GF-D8 (cell line): ENCODE data around the gene LTBP1.

Experiments
- DNase-seq: peaks from one replicate; lab custom pipeline; 2025; lab: John Stamatoyannopoulos, UW

LTBP1 gene

GRCh38 chr2:33272001-33272400, 325.2 kb downstream of the LTBP1 start:
- DNase-seq, result no peak

DNA sequence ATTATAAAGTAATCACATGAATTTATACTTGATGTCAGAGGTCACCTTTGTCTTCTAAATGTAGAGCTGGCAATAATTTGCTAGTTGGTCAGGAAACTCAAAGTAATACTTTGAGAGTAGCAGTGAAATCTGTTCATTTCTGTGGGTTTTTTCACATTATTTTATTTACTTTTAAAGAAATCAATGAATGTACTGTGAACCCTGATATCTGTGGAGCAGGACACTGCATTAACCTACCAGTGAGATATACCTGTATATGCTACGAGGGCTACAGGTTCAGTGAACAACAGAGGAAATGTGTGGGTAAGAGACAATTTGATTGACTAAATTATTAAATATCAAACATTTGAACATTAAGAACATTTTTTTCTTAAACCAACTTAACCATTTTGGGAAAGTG, 326.7 kb downstream of the LTBP1 start:
- no peak for DNase-seq

GRCh38 chr2:33274524-33274923, 327.8 kb downstream of the LTBP1 start:
- no peak for DNase-seq

DNA sequence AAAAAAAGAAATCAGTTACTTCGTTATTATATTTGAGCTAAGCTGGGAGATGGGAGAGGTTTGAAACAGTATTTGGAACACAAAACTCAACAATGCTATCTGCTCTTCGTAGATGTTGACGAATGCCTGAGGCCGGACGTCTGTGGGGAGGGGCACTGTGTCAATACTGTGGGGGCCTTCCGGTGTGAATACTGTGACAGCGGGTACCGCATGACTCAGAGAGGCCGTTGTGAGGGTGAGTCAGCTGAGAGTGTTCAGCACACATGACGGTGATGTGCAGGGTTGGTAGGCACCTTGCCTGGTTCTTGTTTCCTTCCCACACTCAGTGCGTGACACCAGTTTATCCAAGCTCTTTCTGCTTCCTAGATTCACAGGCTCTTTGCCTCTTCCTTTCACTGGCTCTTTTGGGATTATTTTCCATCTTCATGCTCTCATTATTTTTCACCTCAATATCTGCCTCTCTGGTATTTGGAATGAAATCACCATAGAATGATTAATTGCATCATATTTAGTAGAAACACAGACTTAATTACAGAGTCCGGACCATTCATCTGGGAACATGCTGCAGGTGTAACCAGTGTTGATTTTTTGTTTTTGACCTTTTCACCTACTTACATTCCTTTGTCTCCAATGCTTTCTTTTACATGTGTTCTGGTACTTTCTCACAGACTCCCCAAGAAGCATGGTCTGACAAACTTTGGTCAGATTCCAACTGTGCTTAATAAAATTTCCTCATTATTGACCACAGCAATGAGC, 329.1 kb downstream of the LTBP1 start:
- no peak for DNase-seq

DNA sequence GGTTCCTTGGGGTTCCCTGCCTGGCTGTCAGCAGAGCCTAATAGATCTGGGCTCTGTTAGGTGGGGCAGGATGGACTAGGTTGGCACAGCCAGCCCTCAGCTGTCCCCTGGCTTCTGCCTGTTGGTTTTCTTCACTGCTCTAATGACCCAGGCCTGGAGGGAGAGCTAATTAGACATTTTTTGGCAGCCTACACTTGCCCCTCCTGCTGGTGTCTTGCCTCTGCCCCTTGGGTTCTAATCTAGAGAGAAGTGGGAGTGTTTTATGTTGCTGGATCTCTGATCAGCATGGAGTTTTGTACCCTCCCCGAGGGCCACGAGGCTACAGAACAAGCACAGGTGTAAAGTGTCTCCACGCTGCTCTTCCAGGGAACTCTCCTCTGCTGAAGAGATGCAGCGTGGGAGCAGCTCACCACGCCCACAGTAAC, 330.3 kb downstream of the LTBP1 start:
- DNase-seq, result no peak

DNA sequence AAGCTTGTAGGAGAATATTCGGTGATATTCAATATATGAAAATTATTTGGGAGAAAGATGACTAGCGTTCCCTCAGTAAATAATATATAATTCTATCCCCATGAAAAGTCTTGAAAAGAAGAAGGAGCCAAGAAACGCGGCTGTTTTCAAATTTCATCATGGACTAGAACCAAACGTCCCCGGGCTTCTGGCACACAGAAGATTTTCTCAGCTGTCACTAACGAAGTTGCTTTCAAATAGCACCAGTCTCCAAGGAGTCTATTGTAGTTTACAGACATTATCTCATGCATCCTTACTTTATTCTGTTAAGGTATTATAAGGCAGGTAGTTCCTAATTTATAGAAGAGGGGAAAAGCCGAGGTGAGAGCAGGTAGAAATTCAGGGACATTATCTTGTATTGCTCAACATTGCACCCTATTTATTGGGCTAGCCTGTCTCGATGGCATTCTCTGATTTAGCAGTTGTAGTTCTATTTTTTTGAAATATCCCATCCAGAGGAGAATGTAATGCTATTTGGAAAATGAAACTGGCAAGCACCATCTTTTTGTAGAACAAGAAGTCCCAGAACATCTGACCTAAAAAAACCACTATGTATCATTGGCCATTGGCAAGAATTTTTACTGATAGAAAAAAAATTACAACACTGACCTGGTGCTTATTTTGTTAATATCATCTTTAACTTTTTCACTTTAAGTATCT, 331.6 kb downstream of the LTBP1 start:
- no peak for DNase-seq

- no peak for DNase-seq
Measured at GRCh38 chr2:33284287-33284686, 337.5 kb downstream of the LTBP1 start.

GRCh38 chr2:33287507-33288005, 340.8 kb downstream of the LTBP1 start:
- DNase-seq, result no peak

- no peak for DNase-seq
Measured at GRCh38 chr2:33288011-33288410, 341.3 kb downstream of the LTBP1 start.

DNA sequence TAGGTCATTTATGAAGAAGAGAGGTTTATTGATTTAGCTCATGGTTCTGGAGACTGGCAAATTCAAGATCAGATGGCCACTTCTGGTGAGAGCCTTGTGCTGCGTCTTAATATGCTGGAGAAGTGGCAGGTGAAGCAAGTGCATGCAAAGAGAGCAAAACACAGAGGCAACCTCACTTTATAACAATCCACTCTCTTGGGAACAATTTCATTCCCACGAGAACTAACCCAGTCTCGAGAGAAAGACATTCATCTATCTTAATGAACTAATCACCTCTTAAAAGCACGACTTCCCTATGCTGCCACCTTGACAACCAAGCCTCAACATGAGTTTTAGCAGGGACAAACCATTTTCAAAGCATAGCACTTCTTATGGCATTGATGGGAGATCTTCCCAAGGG, 343.2 kb downstream of the LTBP1 start:
- DNase-seq, result no peak

DNA sequence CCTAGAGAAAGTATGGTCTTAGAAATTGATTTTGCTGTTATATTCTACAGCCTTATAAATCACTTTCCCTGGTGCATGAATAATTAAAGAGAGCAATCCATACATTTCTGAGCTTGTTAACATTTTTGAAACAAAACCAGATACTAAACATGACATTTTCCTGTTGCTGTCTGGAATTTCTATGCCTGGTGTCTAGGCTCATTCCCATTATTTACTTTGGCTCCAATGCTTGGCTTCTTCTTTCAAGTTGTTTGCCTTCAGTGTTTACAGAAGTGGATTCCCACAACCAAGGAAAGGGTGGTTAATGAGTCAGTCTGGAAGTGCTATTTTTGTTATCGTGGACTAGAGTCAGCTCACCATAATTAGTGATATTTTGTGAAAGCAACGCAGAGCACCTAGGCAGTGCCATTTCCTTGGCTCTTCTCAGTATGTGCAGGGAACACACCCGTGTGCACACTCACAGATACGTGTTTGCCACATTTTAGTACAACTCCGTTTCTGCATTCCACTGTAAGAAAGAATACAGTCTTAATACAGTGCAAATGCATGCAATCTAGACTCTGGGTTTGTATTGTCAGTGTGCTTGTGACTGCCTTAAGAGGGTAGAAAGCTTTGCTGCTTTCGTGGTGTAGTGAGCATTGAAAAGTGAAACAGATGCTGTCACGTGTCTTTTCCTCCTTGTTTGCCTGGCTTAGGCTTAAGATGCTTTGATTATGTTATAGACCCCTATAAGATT, 344.7 kb downstream of the LTBP1 start:
- DNase-seq, result no peak

DNA sequence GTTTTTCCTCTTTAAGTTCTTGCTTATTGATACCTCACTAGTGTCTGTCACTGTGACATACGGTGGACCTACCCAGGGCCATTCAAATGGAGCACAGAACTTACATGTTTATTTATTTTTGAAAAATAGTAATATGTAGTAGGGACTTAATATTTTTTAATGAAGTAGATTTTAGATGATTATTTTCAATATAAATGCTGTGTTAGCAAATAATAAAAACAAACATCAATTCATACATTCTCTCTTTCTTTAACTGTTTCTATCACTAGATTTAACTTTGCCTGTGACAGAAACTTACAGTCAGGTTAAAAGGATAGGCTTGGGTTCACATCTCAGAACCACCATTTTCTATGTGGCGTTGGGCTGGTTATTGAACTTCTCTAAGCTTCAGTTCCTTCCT, 345.3 kb downstream of the LTBP1 start:
- DNase-seq, result no peak

DNA sequence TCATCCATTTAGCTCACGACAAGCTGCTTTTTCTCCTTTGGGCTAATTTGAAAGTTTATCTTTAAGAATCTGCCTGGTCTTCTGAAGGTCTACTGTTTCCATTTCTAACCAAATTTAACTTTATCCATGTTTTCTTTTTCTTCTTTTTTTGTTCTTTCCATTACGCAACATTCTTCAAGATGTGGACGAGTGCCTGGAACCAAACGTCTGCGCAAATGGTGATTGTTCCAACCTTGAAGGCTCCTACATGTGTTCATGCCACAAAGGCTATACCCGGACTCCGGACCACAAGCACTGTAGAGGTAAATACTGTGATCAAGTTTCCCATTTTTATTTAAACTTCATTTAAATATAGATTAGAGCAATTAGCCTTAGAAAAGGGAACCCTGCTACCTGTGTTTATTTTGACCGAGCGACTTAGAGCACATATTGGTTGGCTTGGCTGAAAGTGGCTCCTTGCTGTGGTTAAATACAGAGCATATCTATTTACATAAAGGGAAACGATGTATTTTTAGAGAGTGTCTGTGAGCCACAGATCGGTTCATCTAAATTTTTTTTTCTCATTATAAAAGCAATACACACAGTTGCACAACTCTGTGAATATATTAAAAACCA, 346.3 kb downstream of the LTBP1 start:
- DNase-seq, result no peak

GRCh38 chr2:33298233-33298632, 351.5 kb downstream of the LTBP1 start:
- no peak for DNase-seq

DNA sequence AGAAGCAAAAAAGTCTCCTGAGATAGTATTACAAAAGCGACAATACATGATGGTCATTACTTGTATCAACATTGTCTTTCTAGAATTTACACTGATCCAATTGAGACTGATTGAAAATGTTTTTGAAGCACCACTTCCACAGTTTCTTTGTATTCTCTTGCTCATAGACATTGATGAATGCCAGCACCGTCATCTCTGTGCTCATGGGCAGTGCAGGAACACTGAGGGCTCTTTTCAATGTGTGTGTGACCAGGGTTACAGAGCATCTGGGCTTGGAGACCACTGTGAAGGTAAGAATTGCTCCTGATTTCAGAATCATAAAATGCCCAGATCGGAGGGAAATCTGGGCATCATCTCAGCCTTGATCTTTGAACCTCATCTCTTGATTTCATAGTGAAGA, 354.6 kb downstream of the LTBP1 start:
- DNase-seq, result no peak

- DNase-seq, result no peak
Measured at GRCh38 chr2:33302348-33302747, 355.6 kb downstream of the LTBP1 start.

DNA sequence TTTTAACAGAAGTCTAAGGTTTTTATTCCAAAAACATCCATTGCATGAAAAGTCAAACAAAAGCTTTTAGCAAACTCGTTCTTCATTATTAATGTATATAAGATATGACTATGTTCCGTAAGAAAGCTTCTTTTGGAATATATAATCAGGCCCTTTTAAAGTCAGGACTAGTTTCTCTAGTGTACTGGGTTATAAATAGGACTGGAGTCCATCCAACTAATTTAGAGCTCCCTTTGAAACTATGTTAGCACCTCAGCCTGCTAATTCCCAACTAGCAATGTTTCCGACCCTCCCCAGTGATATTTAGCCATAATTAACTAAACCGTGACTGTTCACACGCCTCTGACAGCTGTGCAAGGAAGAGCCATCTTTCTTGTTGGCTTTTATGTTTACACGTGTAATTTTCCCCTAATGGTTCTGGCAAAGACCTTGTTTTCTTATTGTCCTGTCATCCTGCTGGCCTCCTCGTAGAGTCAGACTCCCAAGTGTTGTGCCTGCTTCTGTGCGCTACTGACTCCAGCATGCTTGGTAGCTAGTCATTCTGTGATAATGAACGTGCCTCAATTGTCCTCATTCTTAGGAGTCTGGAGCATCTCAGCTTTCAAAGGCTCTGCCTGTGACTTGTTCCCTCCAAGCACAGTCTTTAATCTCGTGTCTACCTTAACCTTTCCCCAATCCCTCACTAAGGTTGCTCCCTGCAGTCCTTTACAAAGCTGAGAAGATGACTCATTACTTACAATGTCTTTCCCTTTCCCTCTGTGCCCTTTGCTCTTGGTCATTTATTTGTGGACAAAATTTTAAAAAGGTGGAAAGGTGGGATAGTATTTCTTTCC, 357.5 kb downstream of the LTBP1 start:
- no peak for DNase-seq

DNA sequence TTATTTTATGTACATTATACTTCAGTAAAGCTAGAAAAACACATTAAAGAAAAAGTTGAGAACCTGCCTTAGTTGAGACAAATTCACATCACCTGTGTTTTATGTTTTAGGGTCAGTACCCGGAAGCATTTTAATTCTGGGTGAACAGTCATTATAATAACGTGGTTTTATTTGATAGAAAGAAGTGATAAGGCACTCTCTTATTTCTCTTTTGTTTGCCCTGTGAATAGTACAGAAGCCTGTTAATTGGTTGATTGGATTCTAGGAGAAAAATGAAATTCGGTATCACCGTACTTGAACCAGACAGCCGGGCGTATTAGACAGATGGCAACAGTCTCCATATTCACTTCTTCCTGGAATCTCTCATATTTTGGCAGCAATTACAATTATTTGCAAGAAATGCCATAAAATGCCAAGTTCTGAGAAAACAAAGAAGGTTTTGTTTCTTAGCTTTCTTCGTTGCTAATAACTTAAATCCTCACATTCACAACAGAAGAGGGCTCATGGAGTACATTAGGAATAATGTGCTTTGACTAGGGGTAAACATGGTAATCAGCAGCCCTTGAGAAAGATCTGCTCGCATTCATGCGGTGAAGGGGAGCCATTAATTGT, 361.0 kb downstream of the LTBP1 start:
- no peak for DNase-seq

GRCh38 chr2:33312355-33312754, 365.6 kb downstream of the LTBP1 start:
- no peak for DNase-seq

DNA sequence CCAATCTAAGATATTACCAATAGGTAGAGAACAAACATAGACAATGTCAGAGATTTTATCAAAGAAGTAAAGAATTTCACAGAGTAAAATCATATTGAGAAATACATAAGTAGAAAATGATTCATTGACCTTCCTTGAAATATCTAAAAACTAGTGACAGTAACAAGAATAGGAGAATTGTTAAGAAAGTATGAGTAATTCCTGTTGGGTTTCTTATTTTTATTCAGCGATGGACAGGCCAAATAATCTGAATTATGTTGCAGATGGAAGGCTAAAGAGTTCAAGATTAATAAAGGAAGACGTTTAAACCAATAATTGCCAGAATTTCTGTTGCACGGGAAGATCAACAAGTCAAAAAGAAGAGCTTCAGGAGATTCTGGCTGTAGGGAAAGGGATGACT, 366.3 kb downstream of the LTBP1 start:
- no peak for DNase-seq

- DNase-seq, result no peak
Measured at GRCh38 chr2:33314541-33314940, 367.8 kb downstream of the LTBP1 start.
